Activated CD4-positive, alpha-beta T cell treated with anti-CD3 and anti-CD28 coated beads, Interleukin-2, amount 10 ng/mL, durations not matched to agents 7 days and 5 days (primary cell): Measurements from ENCODE around the gene SH3RF1. TPM values are rescaled to one million over a fixed set of nuclear protein-coding genes. Genes with fewer than 3 reads are reported as not detected.

Source experiments
- CTCF ChIA-PET: fragments of 350-600 bp; sonication (Branson Sonifier 250); formaldehyde crosslinking; loops from one replicate; lab custom pipeline; 2021; ENCODE audit warnings: antibody characterized with exemption; lab: Charles Lee
- POLR2A ChIA-PET: fragments of 350-600 bp; sonication (Branson Sonifier 250); formaldehyde crosslinking; loops from one replicate; lab custom pipeline; 2021; ENCODE audit warnings: antibody characterized with exemption; lab: Charles Lee
- DNase-seq: peaks from one replicate; pipeline ENCODE4 v3.0.0-alpha.2; 2020
- H3K27ac Mint-ChIP-seq: one replicate; pipeline ENCODE4 v1.8.0; 2021; ENCODE audit warnings: mild to moderate bottlenecking, moderate library complexity, mixed read lengths
- H3K27me3 Mint-ChIP-seq: one replicate; pipeline ENCODE4 v1.8.0; 2021; ENCODE audit warnings: mixed read lengths
- H3K36me3 Mint-ChIP-seq: one replicate; pipeline ENCODE4 v1.8.0; 2021; ENCODE audit warnings: low read depth, mixed read lengths
- H3K4me1 Mint-ChIP-seq: one replicate; pipeline ENCODE4 v1.8.0; 2021; ENCODE audit warnings: mixed read lengths
- H3K4me3 Mint-ChIP-seq: one replicate; pipeline ENCODE4 v1.8.0; 2021; ENCODE audit warnings: mild to moderate bottlenecking, moderate library complexity, mixed read lengths
- H3K9me3 Mint-ChIP-seq: one replicate; pipeline ENCODE4 v1.8.0; 2021; ENCODE audit warnings: mixed read lengths
- total RNA-seq, 2 experiments: library from RNA; stranded (reverse); gene quantifications; one replicate each; pipeline ENCODE4 v1.2.3, GENCODE V29; 2021

SH3RF1 gene
- total RNA-seq, 2 experiments from 2014 or later = 0.17 TPM

GRCh38 chr4:169243825-169244609 lies 26.7 kb downstream of the SH3RF1 start:
- POLR2A ChIA-PET = no interaction called here
- CTCF ChIA-PET = no interaction called here
- peaks cover 8% of the 10 kb centered on the region for H3K27me3 Mint-ChIP-seq
- H3K9me3 Mint-ChIP-seq = no peaks in the 10 kb centered on the region
- DNase-seq = no peak
- no peak overlapping the region for H3K27ac Mint-ChIP-seq
- H3K4me1 Mint-ChIP-seq = no peaks in the 10 kb centered on the region
- no peaks in the 10 kb centered on the region for H3K36me3 Mint-ChIP-seq
- H3K4me3 Mint-ChIP-seq = no peak overlapping the region

- DNase-seq = no peak
- Mint-ChIP-seq H3K36me3 (no peaks in the 10 kb centered on the region), H3K4me1 (no peaks in the 10 kb centered on the region), H3K27me3 (peaks cover 9% of the 10 kb centered on the region), H3K27ac (no peak overlapping the region), H3K9me3 (no peaks in the 10 kb centered on the region), H3K4me3 (no peak overlapping the region)
- CTCF ChIA-PET = no interaction called here
- POLR2A ChIA-PET = no interaction called here
These were observed 29.3 kb downstream of the SH3RF1 start for GRCh38 chr4:169241464-169241863.

GRCh38 chr4:169239221-169239905 lies 31.4 kb downstream of the SH3RF1 start:
- no peak for DNase-seq
- CTCF ChIA-PET = interaction anchor here (0.6 kb wide), 1 partner anchor 22 kb away, joined by 4 read pairs; no protein-coding TSS in a partner anchor
- Mint-ChIP-seq H3K27ac (no peak overlapping the region), H3K9me3 (no peaks in the 10 kb centered on the region), H3K4me1 (no peaks in the 10 kb centered on the region), H3K36me3 (no peaks in the 10 kb centered on the region), H3K27me3 (peaks cover 4% of the 10 kb centered on the region), H3K4me3 (no peak overlapping the region)
- POLR2A ChIA-PET = no interaction called here

- no peak for DNase-seq
- POLR2A ChIA-PET = no interaction called here
- H3K4me3 Mint-ChIP-seq = no peak overlapping the region
- H3K36me3 Mint-ChIP-seq = no peaks in the 10 kb centered on the region
- no peaks in the 10 kb centered on the region for H3K9me3 Mint-ChIP-seq
- no peak overlapping the region for H3K27ac Mint-ChIP-seq
- H3K4me1 Mint-ChIP-seq = no peaks in the 10 kb centered on the region
- CTCF ChIA-PET = interaction anchor here (0.9 kb wide), 1 partner anchor 100 kb away, joined by 6 read pairs; no protein-coding TSS in a partner anchor
- H3K27me3 Mint-ChIP-seq = peaks cover 2% of the 10 kb centered on the region
These were observed 32.3 kb downstream of the SH3RF1 start for GRCh38 chr4:169238445-169238844.

GRCh38 chr4:169236873-169237626 lies 33.7 kb downstream of the SH3RF1 start:
- Mint-ChIP-seq H3K36me3 (no peaks in the 10 kb centered on the region), H3K27ac (no peak overlapping the region), H3K27me3 (peaks cover 2% of the 10 kb centered on the region), H3K9me3 (no peaks in the 10 kb centered on the region), H3K4me1 (no peaks in the 10 kb centered on the region), H3K4me3 (no peak overlapping the region)
- CTCF ChIA-PET = no interaction called here
- POLR2A ChIA-PET = no interaction called here
- no peak for DNase-seq

- Mint-ChIP-seq H3K27ac (no peak overlapping the region), H3K4me1 (no peaks in the 10 kb centered on the region), H3K27me3 (peaks cover 2% of the 10 kb centered on the region), H3K9me3 (no peaks in the 10 kb centered on the region), H3K4me3 (no peak overlapping the region), H3K36me3 (no peaks in the 10 kb centered on the region)
- no peak for DNase-seq
- POLR2A ChIA-PET = no interaction called here
- CTCF ChIA-PET = no interaction called here
These were observed 34.7 kb downstream of the SH3RF1 start for GRCh38 chr4:169236078-169236477.

- Mint-ChIP-seq H3K4me1 (no peaks in the 10 kb centered on the region), H3K4me3 (no peak overlapping the region), H3K9me3 (no peaks in the 10 kb centered on the region), H3K27me3 (peaks cover 2% of the 10 kb centered on the region), H3K36me3 (no peaks in the 10 kb centered on the region), H3K27ac (no peak overlapping the region)
- DNase-seq = no peak
- ChIA-PET POLR2A (no interaction called here), CTCF (no interaction called here)
These were observed 36.5 kb downstream of the SH3RF1 start for GRCh38 chr4:169234137-169234855.

- ChIA-PET POLR2A (no interaction called here), CTCF (no interaction called here)
- Mint-ChIP-seq H3K4me1 (no peaks in the 10 kb centered on the region), H3K36me3 (no peaks in the 10 kb centered on the region), H3K4me3 (no peak overlapping the region), H3K27ac (no peak overlapping the region), H3K27me3 (no peaks in the 10 kb centered on the region), H3K9me3 (no peaks in the 10 kb centered on the region)
- DNase-seq = no peak
These were observed 37.1 kb downstream of the SH3RF1 start for GRCh38 chr4:169233691-169234090.

- ChIA-PET POLR2A (no interaction called here), CTCF (no interaction called here)
- no peaks in the 10 kb centered on the region for H3K9me3 Mint-ChIP-seq
- no peaks in the 10 kb centered on the region for H3K27me3 Mint-ChIP-seq
- no peak overlapping the region for H3K4me3 Mint-ChIP-seq
- H3K4me1 Mint-ChIP-seq = no peaks in the 10 kb centered on the region
- H3K27ac Mint-ChIP-seq = no peak overlapping the region
- no peak for DNase-seq
- no peaks in the 10 kb centered on the region for H3K36me3 Mint-ChIP-seq
These were observed 39.0 kb downstream of the SH3RF1 start for GRCh38 chr4:169231647-169232262.

GRCh38 chr4:169229571-169230028 lies 41.2 kb downstream of the SH3RF1 start:
- POLR2A ChIA-PET = no interaction called here
- no peaks in the 10 kb centered on the region for H3K9me3 Mint-ChIP-seq
- H3K27me3 Mint-ChIP-seq = no peaks in the 10 kb centered on the region
- H3K4me1 Mint-ChIP-seq = no peaks in the 10 kb centered on the region
- no peak for DNase-seq
- H3K36me3 Mint-ChIP-seq = no peaks in the 10 kb centered on the region
- H3K27ac Mint-ChIP-seq = no peak overlapping the region
- CTCF ChIA-PET = no interaction called here
- no peak overlapping the region for H3K4me3 Mint-ChIP-seq

- Mint-ChIP-seq H3K9me3 (no peaks in the 10 kb centered on the region), H3K4me3 (no peak overlapping the region), H3K36me3 (no peaks in the 10 kb centered on the region), H3K27ac (no peak overlapping the region), H3K4me1 (no peaks in the 10 kb centered on the region), H3K27me3 (no peaks in the 10 kb centered on the region)
- ChIA-PET POLR2A (no interaction called here), CTCF (interaction anchor here (1.0 kb wide), 1 partner anchor 218 kb away, joined by 3 read pairs; the partner anchor contains the start of gene CBR4)
- no peak for DNase-seq
These were observed 42.7 kb downstream of the SH3RF1 start for GRCh38 chr4:169228076-169228475.

- Mint-ChIP-seq H3K4me3 (no peak overlapping the region), H3K36me3 (no peaks in the 10 kb centered on the region), H3K4me1 (no peaks in the 10 kb centered on the region), H3K9me3 (no peaks in the 10 kb centered on the region), H3K27me3 (no peaks in the 10 kb centered on the region), H3K27ac (no peak overlapping the region)
- no peak for DNase-seq
- ChIA-PET CTCF (no interaction called here), POLR2A (no interaction called here)
These were observed 44.2 kb downstream of the SH3RF1 start for GRCh38 chr4:169226565-169226964.
